Fibroblast of lung (primary cell): Measurements from ENCODE around the gene NKAIN2. TPM values are rescaled to one million over a fixed set of nuclear protein-coding genes. Genes with fewer than 3 reads are reported as not detected.
"Not testable (repeated sequence)": the region's sequence is repeated elsewhere in the genome, so short reads cannot be mapped to it uniquely, and the experiment has no call there.

Experiments
- DNase-seq, 2 donors: peaks; one replicate each; pipeline versions ENCODE4 v3.0.0 to v3.0.0-alpha.2; 2010; ENCODE audit warnings: low read depth in 2 of 2
- H2AFZ ChIP-seq: 2 replicates; pipeline ENCODE4 v1.5.1; 2012; ENCODE audit warnings: low read length, control low read depth, inconsistent platforms
- H3K27ac ChIP-seq: 2 replicates; pipeline ENCODE4 v1.5.1; 2011; ENCODE audit warnings: low read length, control low read depth; ENCODE audit not compliant: insufficient read depth
- H3K27me3 ChIP-seq: 2 replicates; pipeline ENCODE4 v1.5.1; 2011; ENCODE audit warnings: mild to moderate bottlenecking, low read length; ENCODE audit not compliant: control insufficient read depth, insufficient read depth
- H3K36me3 ChIP-seq: 2 replicates; pipeline ENCODE4 v1.5.1; 2011; ENCODE audit warnings: low read length; ENCODE audit not compliant: control insufficient read depth, insufficient read depth
- H3K4me1 ChIP-seq: 2 replicates; pipeline ENCODE4 v1.5.1; 2011; ENCODE audit warnings: low read length; ENCODE audit not compliant: control insufficient read depth, insufficient read depth; ENCODE audit errors: extremely low read depth
- H3K4me2 ChIP-seq: 2 replicates; pipeline ENCODE4 v1.5.1; 2011; ENCODE audit warnings: low read length, control low read depth; ENCODE audit not compliant: insufficient read depth; ENCODE audit errors: extremely low read depth
- H3K4me3 ChIP-seq, 4 experiments: fragments of 200-600 bp in 1 of 4; sonication (generic) in 1 of 4; replicated peaks in 1 of 4; 2 replicates each; pipeline ENCODE4 v1.5.1; 2011 to 2016; ENCODE audit warnings: low read length in 4 of 4, low read depth in 3 of 4, mild to moderate bottlenecking in 3 of 4, control low read depth in 2 of 4, inconsistent platforms in 1 of 4, mixed read lengths in 1 of 4; ENCODE audit not compliant: insufficient read depth in 1 of 4; ENCODE audit errors: control extremely low read depth in 1 of 4
- H3K79me2 ChIP-seq: 2 replicates; pipeline ENCODE4 v1.5.1; 2012; ENCODE audit warnings: mild to moderate bottlenecking, low read length, inconsistent platforms; ENCODE audit not compliant: control insufficient read depth, insufficient read depth
- H3K9ac ChIP-seq: 2 replicates; pipeline ENCODE4 v1.5.1; 2011; ENCODE audit warnings: mild to moderate bottlenecking, low read length, control low read depth; ENCODE audit not compliant: insufficient read depth
- H3K9me3 ChIP-seq: 2 replicates; pipeline ENCODE4 v1.5.1; 2012; ENCODE audit warnings: low read depth, low read length; ENCODE audit not compliant: control insufficient read depth, insufficient read depth
- H4K20me1 ChIP-seq: 2 replicates; pipeline ENCODE4 v1.5.1; 2011; ENCODE audit warnings: low read length; ENCODE audit not compliant: control insufficient read depth, insufficient read depth; ENCODE audit errors: extremely low read depth
- EZH2 ChIP-seq: IDR thresholded peaks from 2 replicates; pipeline ENCODE4 v1.5.1; 2012; ENCODE audit warnings: low read length, control low read depth, mild to moderate bottlenecking; ENCODE audit errors: missing control alignments
- polyA plus RNA-seq, 2 donors: library from polyadenylated mRNA; depleted of rRNA in 1 of 2; stranded (reverse) in 1 of 2; unstranded in 1 of 2; fragments of >200 nt; gene quantifications; 2 replicates each; pipeline ENCODE4 v1.2.1, GENCODE V29; 2011 to 2012; ENCODE audit warnings: missing spikeins in 1 of 2
- total RNA-seq: library from RNA; depleted of rRNA; stranded (reverse); fragments of >200 nt; gene quantifications from 2 replicates; pipeline ENCODE4 v1.2.1, GENCODE V29; 2014
- TF ChIP-seq, protein P1 (sequence below), 2 donors: IDR thresholded peaks in 1 of 2; conservative IDR thresholded peaks in 1 of 2; 1 replicate in 1 of 2; 2 replicates in 1 of 2; pipeline ENCODE4 v1.5.1; 2011 to 2012; ENCODE audit warnings: low read length in 2 of 2, control low read depth in 1 of 2, inconsistent platforms in 1 of 2, low read depth in 1 of 2, mild to moderate bottlenecking in 1 of 2

NKAIN2 gene
- total and polyA plus RNA-seq, 2 donors (not counting 1 experiment from before 2014, with no cell fraction given) = not detected

DNA sequence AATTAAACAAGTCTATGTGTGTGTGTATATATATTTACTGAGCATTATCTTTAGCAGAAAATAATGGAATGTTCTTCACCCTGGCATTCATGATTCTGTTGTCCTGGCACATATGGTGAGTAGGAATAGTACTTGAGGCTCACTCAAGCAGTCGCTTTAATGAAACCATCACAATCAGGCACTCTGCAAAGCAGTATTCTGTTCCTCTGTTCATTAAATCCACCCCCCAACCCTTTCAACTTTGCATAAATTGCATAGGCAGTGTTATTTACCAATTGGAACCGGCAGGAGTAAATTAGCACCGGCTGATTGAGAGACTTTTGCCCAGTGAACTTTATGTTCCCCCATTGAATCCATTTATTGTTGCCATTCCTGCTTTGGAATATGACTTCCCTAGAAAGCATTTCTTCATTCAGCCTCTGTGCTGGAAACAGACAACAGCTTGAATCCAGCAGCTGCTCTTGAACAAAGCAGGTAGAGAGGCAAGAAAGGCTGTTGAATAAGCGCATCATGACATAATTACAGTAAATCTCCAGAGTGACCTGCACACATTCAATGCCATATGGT lies 890.6 kb downstream of the NKAIN2 start:
- H3K4me1 ChIP-seq = no peaks in the 10 kb centered on the region

GRCh38 chr6:124699038-124699437 lies 895.4 kb downstream of the NKAIN2 start:
- no peak for DNase-seq
- Histone ChIP-seq H3K9me3 (no peaks in the 10 kb centered on the region), H2AFZ (no peak overlapping the region), H3K36me3 (no peaks in the 10 kb centered on the region), H3K9ac (no peak overlapping the region), H3K27ac (no peak overlapping the region), H3K4me2 (no peak overlapping the region), H3K4me1 (no peaks in the 10 kb centered on the region), H3K79me2 (no peaks in the 10 kb centered on the region), H4K20me1 (no peaks in the 10 kb centered on the region), H3K27me3 (no peaks in the 10 kb centered on the region), H3K4me3 (no peak overlapping the region)
- TF ChIP-seq EZH2 = no peak
- TF ChIP-seq, protein P1, sequence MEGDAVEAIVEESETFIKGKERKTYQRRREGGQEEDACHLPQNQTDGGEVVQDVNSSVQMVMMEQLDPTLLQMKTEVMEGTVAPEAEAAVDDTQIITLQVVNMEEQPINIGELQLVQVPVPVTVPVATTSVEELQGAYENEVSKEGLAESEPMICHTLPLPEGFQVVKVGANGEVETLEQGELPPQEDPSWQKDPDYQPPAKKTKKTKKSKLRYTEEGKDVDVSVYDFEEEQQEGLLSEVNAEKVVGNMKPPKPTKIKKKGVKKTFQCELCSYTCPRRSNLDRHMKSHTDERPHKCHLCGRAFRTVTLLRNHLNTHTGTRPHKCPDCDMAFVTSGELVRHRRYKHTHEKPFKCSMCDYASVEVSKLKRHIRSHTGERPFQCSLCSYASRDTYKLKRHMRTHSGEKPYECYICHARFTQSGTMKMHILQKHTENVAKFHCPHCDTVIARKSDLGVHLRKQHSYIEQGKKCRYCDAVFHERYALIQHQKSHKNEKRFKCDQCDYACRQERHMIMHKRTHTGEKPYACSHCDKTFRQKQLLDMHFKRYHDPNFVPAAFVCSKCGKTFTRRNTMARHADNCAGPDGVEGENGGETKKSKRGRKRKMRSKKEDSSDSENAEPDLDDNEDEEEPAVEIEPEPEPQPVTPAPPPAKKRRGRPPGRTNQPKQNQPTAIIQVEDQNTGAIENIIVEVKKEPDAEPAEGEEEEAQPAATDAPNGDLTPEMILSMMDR (conservative IDR thresholded peaks at IDR 0.05 in 1 of 2, IDR thresholded peaks at IDR 0.05 in 1 of 2; ENCODE audit: low read depth in 1 of 2, low read length in 2 of 2) = no peak

More for the DNA sequence above, 890.6 kb downstream of the NKAIN2 start:
- H3K4me2 ChIP-seq = no peak overlapping the region
- no peaks in the 10 kb centered on the region for H3K36me3 ChIP-seq
- H3K27ac ChIP-seq = no peak overlapping the region
- H3K4me3 ChIP-seq = no peak overlapping the region
- H3K79me2 ChIP-seq = no peaks in the 10 kb centered on the region
- no peaks in the 10 kb centered on the region for H4K20me1 ChIP-seq
- H2AFZ ChIP-seq = no peak overlapping the region
- H3K9ac ChIP-seq = no peak overlapping the region
- no peak for DNase-seq
- TF ChIP-seq, protein P1 (conservative IDR thresholded peaks at IDR 0.05 in 1 of 2, IDR thresholded peaks at IDR 0.05 in 1 of 2; ENCODE audit: low read depth in 1 of 2, low read length in 2 of 2) = no peak
- TF ChIP-seq EZH2 = no peak
- H3K9me3 ChIP-seq = no peaks in the 10 kb centered on the region
- H3K27me3 ChIP-seq = no peaks in the 10 kb centered on the region

GRCh38 chr6:124703541-124703940 lies 899.9 kb downstream of the NKAIN2 start:
- Histone ChIP-seq H3K79me2 (no peaks in the 10 kb centered on the region), H3K4me1 (no peaks in the 10 kb centered on the region), H3K27ac (no peak overlapping the region), H2AFZ (no peak overlapping the region), H3K36me3 (no peaks in the 10 kb centered on the region), H4K20me1 (no peaks in the 10 kb centered on the region), H3K27me3 (no peaks in the 10 kb centered on the region), H3K4me3 (no peak overlapping the region), H3K9ac (no peak overlapping the region), H3K9me3 (no peaks in the 10 kb centered on the region), H3K4me2 (no peak overlapping the region)
- no peak for TF ChIP-seq EZH2
- TF ChIP-seq, protein P1 (conservative IDR thresholded peaks at IDR 0.05 in 1 of 2, IDR thresholded peaks at IDR 0.05 in 1 of 2; ENCODE audit: low read depth in 1 of 2, low read length in 2 of 2) = no peak
- DNase-seq = no peak

DNA sequence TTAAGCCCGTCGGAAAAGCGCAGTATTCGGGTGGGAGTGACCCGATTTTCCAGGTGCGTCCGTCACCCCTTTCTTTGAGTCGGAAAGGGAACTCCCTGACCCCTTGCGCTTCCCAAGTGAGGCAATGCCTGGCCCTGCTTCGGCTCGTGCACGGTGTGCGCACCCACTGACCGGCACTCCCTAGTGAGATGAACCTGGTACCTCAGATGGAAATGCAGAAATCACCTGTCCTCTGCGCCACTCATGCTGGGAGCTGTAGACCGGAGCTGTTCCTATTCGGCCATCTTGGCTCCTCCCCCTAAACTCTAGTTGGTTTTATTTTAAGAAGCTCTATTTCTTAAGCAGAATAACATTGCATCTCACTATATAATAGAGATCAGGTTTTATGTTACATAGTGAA lies 908.9 kb downstream of the NKAIN2 start:
- H2AFZ ChIP-seq, H3K27ac ChIP-seq, H3K9me3 ChIP-seq, H3K4me2 ChIP-seq, H3K9ac ChIP-seq, DNase-seq, H4K20me1 ChIP-seq, H3K27me3 ChIP-seq, H3K4me1 ChIP-seq, H3K79me2 ChIP-seq, H3K36me3 ChIP-seq, H3K4me3 ChIP-seq: not testable (repeated sequence)
